Measurements from ENCODE around the gene HBE1. TPM values are rescaled to one million over a fixed set of nuclear protein-coding genes. Genes with fewer than 3 reads are reported as not detected.
"Not testable (repeated sequence)": the region's sequence is repeated elsewhere in the genome, so short reads cannot be mapped to it uniquely, and the experiment has no call there.

The HBE1 gene
- 4.6 and 6.4 TPM in 2 replicates for total RNA-seq (2014; rRNA removed; shearing (Covaris generic))

DNA sequence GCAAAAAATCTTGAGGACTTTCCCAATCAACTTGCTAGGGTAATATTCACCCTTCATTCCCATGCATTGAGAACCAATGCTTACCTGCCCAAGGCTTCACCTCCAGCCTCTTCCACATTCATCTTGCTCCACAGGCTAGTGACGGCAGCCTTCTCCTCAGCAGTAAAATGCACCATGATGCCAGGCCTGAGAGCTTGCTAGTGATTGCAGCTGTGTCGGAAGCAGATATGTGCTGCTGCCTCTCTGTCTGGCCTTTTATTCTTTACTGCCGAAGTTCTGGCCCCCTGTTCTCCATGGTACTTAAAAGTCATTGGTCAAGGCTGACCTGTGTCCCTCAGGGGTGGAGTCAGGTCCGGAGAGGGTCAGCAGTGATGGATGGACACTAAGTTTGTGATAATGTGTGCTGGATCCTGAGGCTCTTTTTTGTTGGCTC, at the start of gene HBE1:
Gene HBE1 (minus strand): TSS at position 231 of the 433 bp plus-strand sequence. CDS start 55 bp downstream, at position 176.
- DNase-seq (ENCODE audit: low read depth): no peak

DNA sequence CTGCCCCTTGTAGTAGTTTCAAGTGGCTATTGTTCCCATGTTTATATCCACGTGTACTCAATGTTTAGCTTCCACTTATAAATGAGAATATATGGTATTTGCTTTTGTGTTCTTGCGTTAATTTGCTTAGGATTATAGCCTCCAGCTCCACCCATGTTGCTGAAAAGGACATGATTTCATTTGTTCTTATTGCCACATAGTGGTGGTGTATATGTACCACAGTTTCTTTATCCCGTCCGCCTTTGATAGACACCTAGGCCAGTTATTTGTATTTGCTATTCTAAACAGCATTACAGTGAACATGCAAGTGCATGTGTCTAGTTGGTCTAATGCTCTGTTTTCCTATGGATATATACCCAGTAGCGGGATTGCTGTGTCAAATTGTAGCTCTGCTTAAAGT, 47.5 kb upstream of the HBE1 start:
- DNase-seq (ENCODE audit: low read depth): no peak

DNA sequence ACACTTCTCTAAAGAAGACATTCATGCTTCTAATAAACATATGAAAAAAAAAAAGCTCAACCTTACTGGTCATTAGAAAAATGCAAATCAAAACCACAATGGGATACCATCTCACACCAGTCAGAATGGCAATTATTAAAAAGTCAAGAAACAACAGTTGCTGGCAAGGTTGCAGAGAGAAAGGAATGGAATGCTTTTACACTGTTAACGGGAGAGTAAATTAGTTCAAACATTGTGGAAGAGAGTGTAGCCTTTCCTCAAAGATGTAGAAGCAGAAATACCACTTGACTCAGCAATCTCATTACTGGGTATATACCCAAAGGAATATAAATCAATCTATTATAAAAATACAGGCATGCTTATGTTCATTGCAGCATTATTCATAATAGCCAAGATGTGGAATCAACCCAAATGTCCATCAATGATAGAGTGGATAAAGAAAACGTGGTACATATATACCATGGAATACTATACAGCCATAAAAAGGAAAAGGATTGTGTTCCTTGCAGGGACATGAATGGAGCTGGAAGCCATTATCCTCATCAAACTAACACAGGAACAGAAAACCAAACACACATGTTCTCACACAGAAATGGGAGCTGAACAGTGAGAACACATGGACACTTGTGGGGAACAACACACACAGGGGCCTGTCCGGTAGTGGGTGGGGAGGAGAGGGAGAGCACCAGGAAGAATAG, 43.7 kb upstream of the HBE1 start:
- not testable (repeated sequence) for DNase-seq (ENCODE audit: low read depth)

DNA sequence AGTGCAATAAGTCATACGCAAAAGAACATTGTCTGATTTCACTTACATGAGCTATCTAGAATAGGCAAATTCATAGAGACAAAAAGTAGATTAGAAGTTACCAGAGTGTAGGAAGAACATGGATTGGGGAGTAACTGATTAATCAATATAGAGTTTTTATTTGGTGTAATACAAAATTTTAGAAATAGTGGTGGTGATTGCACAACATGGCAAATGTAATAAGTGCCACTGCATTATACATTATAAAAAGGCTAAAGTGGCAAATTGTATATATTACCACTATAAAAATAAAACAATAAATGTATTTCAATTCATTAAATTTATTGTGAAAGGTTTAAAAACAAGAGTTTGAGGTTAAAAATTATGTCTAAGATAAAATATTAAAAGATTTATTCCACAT, 40.7 kb upstream of the HBE1 start:
- DNase-seq (ENCODE audit: low read depth): no peak

DNA sequence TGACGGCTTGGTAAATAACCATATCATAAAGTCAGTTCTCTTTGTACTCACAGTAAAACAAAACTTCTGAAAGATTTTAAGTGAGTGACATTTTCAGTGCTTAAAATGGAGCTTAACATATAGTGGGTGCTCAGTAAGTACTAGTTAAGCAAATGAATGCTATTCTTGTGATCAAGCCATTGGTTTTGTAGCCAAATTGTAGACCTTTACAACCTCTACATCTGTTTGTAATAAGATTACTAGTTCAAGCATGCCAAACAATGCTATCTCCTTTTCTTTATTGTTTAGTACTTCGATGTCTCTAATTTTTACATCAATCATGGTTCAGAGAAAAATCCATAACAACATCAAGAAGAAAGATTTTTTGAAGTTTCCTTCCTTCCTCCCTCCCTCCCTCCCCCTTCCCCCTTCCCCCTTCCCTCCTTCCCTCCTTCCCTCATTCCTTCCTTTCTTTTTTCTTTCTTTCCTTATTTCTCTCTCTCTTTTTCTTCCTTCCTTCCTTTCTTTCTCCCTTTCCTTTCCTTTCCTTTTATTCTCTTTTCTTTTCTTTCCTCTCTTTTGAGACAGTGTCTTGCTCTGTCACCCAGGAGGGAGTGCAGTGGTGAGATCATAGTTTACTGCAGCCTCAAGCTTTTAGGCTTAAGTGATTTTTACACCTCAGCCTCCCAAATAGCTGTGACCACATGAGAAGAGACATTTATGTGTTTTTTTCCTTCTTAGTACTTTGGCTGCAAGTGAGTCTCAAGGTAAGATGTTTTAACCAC, 37.7 kb upstream of the HBE1 start:
- no peak for DNase-seq (ENCODE audit: low read depth)

DNA sequence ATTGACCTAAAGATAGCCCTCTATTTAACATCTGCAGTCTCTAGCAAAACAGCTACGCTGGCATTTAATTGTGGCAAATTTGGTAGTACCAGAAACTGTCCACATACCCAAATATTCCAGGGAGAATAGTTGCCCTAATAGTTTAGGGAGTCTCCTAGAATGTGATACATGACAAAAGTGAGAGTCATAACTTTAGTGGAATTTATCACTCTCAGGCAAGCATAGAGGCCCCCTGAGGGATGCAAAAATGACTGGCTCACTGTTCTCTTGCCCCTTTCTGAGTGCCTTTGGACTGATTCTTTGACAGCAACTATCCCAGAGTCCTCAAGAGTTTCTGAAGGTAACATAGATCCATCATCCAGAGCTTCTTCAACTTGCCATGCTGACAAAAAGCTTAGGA, 34.3 kb upstream of the HBE1 start:
- DNase-seq (ENCODE audit: low read depth): no peak

DNA sequence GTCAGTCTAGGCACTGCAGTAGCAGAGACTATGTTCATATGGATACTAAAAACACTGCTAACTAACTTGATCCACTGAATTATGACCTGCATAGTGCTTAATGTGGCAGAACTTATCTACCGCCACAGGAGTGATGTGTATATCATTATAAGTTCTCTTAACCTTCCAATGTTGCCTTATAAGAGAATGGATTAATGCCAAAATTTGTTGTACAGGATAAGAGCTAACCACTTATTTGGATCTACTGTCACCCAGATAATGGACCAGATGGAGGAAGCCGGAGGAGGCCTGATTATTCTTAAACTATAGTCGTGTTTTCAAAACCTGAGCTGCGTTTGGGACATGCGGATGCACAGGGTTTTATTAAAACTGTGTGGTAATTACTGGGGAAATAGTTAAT, 33.9 kb upstream of the HBE1 start:
- no peak for DNase-seq (ENCODE audit: low read depth)

DNA sequence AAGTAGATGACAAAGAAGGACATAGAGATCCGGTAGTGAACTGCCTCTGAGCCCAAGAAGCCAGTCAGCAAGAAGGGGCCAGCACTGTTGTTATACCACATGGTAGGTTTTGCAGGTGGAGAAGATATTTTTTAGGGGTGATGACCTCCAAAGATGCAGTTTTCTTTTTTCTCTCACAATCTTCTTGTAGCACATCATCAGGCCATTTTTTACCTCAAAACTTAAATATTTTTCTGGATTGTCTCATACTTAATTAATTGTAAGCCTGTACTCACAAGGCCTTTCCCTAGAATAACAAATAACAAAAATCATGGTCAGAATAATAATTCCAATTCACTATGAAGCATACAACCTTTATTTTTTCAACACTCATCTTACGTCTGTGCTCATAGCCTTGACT, 32.1 kb upstream of the HBE1 start, which contains the start of gene OR51B4:
Gene OR51B4 (minus strand): TSS at position 101 of the 400 bp plus-strand sequence. CDS start 0 bp downstream, at position 101.
- DNase-seq (ENCODE audit: low read depth): no peak

DNA sequence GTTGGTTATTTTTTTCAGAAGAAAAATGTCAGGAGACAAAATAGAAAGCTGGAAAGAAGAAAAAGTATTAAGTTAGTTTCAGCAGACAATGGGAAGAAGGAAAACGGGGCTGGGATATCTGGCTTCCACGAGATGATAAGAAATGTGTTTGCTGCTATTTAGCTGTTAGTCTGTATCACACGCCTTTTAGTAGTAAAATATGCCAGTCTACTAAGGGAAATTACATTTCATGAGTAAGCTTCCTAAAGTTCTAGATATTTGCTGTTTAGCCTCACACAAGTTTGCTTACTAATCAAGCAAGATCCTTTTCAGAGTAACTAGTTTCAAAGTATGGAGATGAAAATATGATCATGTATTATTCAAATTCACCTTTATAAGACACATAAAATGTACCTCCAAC, 30.5 kb upstream of the HBE1 start:
- DNase-seq (ENCODE audit: low read depth): no peak

DNA sequence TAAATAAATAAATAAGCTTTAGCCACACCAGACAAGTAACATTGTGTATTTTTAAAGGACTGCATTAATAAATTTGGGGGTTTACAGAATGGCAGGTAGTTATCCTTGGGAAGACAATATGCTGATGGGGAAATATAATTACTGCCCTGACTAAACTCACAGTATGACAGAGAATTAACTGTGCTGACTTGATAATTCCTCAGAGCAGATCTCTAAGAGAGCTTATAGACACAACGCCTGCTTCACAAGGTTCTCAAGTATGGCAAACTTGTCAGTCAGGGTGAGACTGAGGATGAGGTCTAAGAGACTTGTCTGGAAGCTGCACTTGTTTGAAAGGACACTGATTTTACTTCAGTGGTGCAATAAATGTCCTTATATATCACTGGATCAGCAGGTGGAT, 28.7 kb upstream of the HBE1 start:
- DNase-seq (ENCODE audit: low read depth): no peak

DNA sequence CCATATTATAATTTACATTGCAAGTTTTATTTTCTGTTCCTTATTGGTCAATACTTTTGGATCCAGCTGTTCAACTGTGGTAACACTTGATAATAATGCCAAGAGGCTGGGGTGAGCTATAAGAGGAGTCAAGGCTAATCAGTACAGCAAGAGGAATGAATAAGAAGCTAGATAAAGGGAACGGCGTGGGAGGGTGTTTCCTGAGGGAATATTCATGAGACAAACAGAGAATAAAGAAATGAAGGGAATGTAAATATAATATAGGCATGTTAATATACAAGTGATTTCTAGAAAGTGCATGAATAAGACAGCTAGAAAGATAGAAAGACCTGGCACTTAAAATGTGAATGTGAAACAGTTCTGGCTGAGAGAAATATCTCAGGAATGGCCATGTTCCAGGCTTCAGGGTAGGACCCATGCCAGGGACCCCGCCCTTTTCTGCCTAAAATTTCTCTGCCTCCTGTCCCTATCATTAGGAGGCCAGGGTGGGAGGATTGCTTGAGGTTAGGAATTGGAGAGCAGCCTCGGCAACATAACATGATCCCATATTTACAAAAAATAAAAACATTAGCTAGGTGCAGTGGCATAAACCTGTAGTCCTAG, 28.1 kb upstream of the HBE1 start:
- DNase-seq (ENCODE audit: low read depth): no peak

DNA sequence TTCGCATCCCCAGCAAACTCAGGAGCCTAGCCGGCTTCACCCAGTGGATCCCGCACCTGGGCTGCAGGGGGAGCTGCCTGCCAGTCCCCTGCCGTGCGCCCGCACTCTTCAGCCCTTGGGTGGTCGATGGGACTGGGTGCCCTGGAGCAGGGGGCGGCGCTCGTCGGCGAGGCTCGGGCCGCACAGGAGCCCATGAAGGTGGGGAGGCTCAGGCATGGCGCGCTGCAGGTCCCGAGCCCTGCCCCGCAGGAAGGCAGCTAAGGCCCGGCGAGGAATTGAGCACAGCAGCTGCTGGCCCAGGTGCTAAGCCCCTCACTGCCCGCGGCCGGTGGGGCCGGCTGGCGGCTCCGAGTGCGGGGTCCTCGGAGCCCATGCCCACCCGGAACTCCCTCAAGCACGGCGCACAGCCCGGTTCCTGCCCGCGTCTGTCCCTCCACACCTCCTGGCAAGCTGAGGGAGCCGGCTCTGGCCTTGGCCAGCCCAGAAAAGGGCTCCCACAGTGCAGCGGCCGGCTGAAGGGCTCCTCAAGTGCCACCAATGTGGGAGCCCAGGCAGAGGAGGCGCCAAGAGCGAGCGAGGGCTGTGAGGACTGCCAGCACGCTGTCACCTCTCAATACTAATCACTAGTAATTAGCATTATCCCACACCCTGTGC, 24.7 kb upstream of the HBE1 start:
- not testable (repeated sequence) for DNase-seq (ENCODE audit: low read depth)

DNA sequence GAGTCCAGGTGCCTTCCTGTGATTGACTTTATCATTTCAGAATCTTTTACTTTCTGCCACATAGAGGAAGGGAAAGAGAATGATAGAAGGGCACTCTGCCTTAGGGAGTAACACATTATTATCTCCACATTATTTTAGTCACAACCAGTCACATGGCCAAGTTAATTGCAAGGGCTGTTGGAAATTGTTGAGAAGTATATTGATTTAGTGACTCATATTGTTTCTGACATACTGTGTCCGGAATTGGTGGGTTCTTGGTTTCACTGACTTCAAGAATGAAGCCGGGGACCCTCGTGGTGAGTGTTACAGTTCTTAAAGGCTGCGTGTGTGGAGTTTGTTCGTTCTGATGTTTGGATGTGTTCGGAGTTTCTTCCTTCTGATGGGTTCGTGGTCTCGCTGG, 23.3 kb upstream of the HBE1 start:
- peak; percentile 24 for DNase-seq (ENCODE audit: low read depth)

DNA sequence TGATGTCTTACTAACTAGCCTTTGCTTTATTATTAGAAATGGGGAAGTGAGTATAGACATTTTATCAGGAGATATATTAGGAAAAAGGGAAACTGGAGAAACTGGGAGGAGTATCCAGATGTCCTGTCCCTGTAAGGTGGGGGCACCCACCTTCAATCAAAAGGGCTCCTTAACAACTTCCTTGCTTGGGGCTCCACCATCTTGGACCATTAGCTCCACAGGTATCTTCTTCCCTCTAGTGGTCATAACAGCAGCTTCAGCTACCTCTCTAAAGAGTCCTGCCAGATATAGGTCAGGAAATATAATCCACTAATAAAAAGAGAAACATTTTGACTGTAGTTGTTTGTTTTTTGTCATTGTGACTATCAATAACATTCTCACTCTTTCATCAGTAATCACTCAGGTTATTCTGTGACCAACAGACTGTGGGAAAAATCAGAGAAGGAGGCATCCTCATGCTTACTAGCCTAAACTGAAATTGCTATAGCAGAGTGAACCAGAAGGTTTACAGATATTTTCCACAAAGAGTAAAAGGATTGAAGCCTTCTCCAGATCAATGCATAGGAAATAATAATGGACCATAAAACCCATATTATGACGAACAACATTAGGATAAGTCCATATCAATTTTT, 21.6 kb upstream of the HBE1 start:
- DNase-seq (ENCODE audit: low read depth): peak; percentile 55

DNA sequence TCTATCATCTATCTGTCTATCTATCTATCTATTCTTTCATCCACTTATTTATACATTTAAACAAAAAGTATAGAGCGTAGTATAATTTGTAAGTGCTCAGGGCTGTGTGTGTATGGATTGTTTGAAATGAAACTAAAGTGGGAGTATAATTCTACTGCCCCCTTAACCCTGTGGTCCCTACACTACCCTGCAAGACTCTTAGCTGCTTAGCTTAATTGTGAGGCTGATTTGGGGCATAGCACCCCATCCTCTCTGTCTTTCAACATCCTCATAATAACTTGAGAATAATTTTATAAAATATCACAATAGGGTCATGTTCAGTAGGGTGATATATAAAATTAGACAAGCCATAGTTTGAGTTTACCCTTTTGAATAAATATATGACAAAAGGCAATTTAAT, 20.4 kb upstream of the HBE1 start:
- DNase-seq (ENCODE audit: low read depth): no peak

DNA sequence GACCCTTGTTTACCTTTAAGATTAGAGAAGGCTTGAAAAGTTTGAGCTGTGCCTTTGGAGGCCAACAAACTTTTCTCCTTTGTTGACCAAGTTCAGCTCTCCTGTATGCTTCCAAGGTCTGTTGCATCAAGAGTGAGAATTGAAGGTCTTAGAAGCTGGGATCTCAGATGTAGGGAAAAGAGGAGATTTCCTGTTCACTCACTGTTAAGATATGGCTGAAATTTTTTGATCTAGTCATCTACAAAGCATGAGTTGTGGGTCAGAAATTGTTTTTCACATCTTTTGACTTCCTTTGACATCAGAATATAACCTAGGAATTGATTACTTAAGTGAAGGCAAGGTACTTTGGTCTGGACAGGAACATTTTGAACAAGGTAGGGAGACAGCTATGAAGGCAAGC, 20.0 kb upstream of the HBE1 start:
- no peak for DNase-seq (ENCODE audit: low read depth)

DNA sequence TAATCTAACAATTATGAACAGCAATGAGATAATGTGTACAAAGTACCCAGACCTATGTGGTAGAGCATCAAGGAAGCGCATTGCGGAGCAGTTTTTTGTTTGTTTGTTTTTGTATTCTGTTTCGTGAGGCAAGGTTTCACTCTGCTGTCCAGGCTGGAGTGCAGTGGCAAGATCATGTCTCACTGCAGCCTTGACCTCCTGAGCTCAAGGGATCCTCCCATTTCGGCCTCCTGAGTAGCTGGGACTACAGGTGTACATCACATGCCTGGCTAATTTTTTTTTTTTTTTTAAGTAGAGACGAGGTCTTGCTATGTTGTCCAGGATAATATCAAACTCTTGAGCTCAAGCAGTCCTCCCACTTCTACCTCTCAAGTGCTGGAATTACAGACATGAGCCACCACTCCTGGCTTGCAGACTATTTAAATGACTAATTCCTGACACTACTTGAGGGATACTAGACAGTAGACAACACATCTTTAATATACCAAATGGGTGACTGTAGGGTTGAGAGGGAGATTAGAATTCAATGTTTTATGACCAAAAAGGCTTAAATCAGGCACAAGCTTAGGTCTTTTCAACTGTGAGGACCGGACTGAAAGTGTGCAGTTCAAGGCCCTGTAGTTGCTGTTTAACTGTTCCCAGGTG, 19.3 kb upstream of the HBE1 start:
- no peak for DNase-seq (ENCODE audit: low read depth)

DNA sequence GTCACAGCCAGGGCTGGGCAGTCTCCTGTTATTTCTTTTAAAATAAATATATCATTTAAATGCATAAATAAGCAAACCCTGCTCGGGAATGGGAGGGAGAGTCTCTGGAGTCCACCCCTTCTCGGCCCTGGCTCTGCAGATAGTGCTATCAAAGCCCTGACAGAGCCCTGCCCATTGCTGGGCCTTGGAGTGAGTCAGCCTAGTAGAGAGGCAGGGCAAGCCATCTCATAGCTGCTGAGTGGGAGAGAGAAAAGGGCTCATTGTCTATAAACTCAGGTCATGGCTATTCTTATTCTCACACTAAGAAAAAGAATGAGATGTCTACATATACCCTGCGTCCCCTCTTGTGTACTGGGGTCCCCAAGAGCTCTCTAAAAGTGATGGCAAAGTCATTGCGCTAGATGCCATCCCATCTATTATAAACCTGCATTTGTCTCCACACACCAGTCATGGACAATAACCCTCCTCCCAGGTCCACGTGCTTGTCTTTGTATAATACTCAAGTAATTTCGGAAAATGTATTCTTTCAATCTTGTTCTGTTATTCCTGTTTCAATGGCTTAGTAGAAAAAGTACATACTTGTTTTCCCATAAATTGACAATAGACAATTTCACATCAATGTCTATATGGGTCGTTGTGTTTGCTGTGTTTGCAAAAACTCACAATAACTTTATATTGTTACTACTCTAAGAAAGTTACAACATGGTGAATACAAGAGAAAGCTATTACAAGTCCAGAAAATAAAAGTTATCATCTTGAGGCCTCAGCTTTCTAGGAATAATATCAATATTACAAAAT, 18.6 kb upstream of the HBE1 start:
- peak; percentile 45 for DNase-seq (ENCODE audit: low read depth)

DNA sequence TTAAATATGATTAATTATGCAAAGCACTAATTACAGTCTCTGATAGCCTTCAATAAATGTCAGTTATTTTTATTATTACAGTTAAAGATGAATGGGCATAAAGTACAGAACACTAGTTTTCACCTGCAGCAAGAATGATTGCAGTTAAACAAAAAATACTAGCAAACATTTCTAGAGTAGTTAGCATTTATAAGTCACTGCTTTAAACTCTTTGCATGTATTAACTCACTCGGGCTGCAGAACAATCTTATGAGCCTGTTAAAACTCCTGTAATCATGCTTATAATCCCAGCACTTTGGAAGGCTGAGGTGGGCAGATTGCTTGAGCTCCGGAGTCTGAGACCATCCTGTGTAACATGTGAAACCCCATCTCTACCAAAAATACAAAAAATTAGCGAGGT, 17.2 kb upstream of the HBE1 start:
- DNase-seq (ENCODE audit: low read depth): no peak

DNA sequence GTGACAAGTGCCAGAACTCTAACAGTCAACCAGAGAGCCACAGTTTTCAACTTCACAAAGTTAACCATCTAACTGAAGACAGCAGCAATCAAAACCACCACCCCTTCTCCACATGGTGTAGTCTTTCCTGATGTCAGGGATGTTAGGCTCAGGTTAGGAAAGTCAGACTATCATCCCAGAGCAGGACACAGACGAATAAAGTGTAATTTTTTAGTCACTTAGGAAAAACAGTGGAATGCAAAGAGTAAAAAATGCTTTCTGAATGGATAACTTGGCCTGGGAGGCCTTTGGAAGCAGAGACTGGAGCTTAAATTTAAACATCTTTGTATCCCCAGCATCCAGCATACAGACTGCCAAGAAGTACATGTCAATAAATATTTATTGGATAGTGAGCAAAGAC, 16.6 kb upstream of the HBE1 start:
- no peak for DNase-seq (ENCODE audit: low read depth)

All from RPMI7951 (cell line).